Omental fat pad (tissue), 4 donors: Measurements from ENCODE around the gene ZNF79. TPM values are rescaled to one million over a fixed set of nuclear protein-coding genes. Genes with fewer than 3 reads are reported as not detected.

Experiments used
- ATAC-seq: fragments of 150-250 bp; one replicate; pipeline ENCODE4 v1.9.1; 2016; ENCODE audit warnings: mild to moderate bottlenecking, moderate library complexity; ENCODE audit not compliant: low FRiP score
- DNase-seq: peaks from one replicate; pipeline ENCODE4 v3.0.0-alpha.2; 2019; ENCODE audit warnings: low spot score
- total RNA-seq, 4 donors: library from RNA; depleted of rRNA; stranded (reverse); fragments of >200 nt; gene quantifications; one replicate each; pipeline ENCODE4 v1.1.0, GENCODE V29; 2016
- TF ChIP-seq, protein P1 (sequence below), 3 donors: fragments of 450-650 bp; IDR thresholded peaks; one replicate each; pipeline ENCODE4 v1.5.1; 2016 to 2017; ENCODE audit warnings: antibody characterized with exemption in 3 of 3, mild to moderate bottlenecking in 3 of 3, moderate library complexity in 2 of 3

Gene ZNF79
- total RNA-seq, 4 donors from 2014 or later: 5.0 to 15.4 (median 6.3) TPM

DNA sequence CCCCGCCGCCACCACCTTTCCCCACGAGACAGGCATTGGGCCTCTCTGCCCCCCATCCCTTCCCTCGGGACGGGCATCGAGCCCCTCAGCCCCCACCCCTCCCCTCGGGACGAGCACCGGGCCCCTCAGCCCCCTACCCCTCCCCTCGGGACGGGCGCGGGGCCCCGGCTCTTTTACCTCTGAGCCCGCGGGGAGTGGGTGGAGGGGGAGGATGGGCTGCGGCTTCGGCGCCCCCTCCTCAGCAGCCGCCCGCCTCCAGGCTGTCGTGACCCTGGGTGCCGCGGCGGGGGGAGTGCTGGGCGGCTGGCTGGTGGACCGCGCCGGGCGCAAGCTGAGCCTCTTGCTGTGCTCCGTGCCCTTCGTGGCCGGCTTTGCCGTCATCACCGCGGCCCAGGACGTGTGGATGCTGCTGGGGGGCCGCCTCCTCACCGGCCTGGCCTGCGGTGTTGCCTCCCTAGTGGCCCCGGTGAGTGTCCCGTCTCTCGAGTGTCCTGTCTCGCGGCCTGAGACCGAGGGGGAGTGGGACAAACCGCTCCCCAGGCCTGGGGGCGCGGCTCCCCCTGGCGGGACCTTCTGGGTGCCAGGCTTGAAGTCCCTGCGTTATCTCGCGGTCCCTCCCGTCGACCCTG lies 26.4 kb upstream of the ZNF79 start:
- ATAC-seq (no peak), DNase-seq (no peak)
- TF ChIP-seq, protein P1, sequence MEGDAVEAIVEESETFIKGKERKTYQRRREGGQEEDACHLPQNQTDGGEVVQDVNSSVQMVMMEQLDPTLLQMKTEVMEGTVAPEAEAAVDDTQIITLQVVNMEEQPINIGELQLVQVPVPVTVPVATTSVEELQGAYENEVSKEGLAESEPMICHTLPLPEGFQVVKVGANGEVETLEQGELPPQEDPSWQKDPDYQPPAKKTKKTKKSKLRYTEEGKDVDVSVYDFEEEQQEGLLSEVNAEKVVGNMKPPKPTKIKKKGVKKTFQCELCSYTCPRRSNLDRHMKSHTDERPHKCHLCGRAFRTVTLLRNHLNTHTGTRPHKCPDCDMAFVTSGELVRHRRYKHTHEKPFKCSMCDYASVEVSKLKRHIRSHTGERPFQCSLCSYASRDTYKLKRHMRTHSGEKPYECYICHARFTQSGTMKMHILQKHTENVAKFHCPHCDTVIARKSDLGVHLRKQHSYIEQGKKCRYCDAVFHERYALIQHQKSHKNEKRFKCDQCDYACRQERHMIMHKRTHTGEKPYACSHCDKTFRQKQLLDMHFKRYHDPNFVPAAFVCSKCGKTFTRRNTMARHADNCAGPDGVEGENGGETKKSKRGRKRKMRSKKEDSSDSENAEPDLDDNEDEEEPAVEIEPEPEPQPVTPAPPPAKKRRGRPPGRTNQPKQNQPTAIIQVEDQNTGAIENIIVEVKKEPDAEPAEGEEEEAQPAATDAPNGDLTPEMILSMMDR (IDR thresholded peaks at IDR 0.05): no peak

DNA sequence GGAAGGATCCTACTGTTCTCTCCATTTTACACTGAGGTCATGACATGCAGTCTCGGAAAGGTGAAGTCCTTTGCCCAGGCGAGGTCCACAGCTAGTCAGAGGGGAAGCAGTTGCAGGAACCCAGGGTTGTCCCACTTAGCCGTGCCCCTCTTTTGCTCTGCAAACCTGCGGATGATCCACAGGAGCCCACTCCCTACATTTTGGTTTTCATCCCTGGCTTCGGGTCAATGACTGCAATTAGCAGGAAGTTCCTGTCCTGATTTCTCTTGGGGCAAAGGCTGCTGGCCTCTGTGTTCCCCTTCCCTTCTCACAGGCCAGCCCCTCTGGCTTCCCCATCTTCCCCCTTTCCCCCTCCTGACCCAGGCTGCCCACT lies 25.9 kb upstream of the ZNF79 start:
- TF ChIP-seq, protein P1 (IDR thresholded peaks at IDR 0.05): no peak
- ATAC-seq (no peak), DNase-seq (no peak)

DNA sequence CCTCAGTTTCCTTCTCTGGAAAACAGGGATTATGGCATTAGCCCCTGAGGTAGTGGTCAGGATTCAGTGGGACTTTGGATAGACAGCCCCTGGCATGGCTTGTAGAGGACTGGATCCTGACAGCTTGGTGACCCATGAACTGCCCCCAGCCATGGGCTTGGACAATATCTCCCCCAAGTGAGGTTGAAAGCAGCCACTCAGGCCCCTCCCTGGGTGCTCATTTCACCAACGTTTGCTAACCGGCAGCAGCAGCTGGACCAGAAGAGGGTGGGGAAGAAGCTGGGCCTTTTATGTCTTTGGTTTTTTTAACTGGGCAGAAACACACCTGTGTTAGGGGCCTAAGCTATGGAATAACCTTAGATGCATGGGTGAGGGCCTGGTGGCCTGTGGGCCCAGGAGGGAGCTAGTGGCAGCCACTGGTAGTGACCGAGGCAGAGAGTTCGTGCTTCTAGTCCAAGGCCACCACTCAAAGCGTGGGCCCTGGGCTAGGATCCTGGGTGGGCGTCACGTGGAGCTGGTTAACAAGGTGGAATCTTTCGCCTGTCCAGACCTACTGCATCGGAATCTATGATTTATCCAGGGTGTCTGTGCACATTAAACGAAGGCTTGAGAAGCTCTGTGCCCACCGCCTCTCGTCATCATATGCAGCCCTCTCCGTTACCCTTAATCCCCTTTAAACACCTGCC lies 25.3 kb upstream of the ZNF79 start:
- ATAC-seq (no peak), DNase-seq (no peak)
- TF ChIP-seq, protein P1 (IDR thresholded peaks at IDR 0.05): no peak

DNA sequence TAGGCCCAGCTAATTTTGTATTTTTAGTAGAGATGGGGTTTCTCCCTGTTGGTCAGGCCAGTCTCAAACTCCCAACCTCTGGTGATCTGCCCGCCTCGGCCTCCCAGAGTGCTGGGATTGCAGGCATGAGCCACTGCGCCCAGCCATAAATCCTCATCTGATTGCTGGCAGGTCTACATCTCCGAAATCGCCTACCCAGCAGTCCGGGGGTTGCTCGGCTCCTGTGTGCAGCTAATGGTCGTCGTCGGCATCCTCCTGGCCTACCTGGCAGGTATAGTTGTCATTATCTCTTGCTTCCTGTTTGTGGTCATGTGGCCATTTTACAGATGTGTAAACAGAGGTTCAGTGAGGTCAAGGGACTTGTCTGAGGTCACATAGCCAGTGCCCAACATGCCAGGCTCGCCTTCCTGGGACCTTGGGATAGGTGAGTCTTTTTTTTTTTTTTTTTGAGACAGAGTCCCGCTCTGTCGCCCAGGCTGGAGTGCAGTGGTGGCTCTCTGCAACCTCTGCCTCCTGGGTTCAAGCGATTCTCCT lies 24.4 kb upstream of the ZNF79 start:
- TF ChIP-seq, protein P1 (IDR thresholded peaks at IDR 0.05): no peak
- ATAC-seq: no peak
- DNase-seq: no peak

DNA sequence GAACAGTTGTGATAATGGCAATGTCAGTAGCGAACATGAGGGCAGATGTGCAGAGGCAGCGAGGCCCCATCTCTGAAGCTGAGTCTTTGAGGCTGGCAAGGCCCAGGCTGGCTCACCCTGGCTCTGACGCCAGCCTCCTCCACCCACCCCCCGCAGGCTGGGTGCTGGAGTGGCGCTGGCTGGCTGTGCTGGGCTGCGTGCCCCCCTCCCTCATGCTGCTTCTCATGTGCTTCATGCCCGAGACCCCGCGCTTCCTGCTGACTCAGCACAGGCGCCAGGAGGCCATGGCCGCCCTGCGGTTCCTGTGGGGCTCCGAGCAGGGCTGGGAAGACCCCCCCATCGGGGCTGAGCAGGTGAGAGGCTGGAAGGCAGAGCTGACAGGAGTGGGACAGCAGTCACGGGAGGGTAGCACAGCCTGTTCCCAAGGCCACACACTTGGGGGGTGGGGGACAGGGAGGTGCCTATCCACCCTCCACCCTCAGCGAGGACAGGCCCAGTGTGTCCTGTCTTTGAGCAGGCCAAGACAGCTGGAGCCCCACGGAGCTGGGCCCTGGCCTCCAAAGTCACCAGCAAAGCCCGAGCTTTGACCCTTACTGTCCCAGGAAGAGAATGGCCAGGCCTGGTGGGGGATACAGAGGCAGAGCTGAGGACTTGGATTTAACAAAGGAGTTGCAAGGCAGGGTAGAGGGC lies 21.6 kb upstream of the ZNF79 start:
- no peak for DNase-seq
- TF ChIP-seq, protein P1 (IDR thresholded peaks at IDR 0.05): no peak
- ATAC-seq: no peak

DNA sequence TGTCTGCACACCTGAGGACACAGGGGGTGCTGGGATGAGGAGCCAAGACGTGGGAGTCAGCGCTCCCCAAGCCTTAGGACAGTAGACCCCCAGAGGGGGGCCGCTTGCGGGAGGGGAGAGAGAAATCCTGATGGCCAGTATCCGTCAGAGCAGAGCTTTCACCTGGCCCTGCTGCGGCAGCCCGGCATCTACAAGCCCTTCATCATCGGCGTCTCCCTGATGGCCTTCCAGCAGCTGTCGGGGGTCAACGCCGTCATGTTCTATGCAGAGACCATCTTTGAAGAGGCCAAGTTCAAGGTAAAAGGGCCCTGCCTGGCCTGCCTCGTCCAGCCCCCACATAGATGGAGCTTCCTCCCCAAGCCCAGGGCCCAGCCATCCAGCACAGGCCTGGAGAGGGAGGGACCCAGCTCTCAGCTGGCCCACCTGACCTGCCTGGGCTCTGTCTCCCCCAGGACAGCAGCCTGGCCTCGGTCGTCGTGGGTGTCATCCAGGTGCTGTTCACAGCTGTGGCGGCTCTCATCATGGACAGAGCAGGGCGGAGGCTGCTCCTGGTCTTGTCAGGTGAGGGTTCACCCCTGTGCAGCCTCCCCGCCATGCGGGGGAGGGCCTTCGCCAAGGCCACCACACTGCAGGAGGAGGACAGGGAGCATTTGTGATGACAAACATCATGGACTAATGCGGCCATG lies 20.5 kb upstream of the ZNF79 start:
- TF ChIP-seq, protein P1 (IDR thresholded peaks at IDR 0.05): no peak
- DNase-seq (no peak), ATAC-seq (no peak)
